ENCODE measurements around the gene ACAP1.

ACAP1 gene, protein sequence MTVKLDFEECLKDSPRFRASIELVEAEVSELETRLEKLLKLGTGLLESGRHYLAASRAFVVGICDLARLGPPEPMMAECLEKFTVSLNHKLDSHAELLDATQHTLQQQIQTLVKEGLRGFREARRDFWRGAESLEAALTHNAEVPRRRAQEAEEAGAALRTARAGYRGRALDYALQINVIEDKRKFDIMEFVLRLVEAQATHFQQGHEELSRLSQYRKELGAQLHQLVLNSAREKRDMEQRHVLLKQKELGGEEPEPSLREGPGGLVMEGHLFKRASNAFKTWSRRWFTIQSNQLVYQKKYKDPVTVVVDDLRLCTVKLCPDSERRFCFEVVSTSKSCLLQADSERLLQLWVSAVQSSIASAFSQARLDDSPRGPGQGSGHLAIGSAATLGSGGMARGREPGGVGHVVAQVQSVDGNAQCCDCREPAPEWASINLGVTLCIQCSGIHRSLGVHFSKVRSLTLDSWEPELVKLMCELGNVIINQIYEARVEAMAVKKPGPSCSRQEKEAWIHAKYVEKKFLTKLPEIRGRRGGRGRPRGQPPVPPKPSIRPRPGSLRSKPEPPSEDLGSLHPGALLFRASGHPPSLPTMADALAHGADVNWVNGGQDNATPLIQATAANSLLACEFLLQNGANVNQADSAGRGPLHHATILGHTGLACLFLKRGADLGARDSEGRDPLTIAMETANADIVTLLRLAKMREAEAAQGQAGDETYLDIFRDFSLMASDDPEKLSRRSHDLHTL

DNA sequence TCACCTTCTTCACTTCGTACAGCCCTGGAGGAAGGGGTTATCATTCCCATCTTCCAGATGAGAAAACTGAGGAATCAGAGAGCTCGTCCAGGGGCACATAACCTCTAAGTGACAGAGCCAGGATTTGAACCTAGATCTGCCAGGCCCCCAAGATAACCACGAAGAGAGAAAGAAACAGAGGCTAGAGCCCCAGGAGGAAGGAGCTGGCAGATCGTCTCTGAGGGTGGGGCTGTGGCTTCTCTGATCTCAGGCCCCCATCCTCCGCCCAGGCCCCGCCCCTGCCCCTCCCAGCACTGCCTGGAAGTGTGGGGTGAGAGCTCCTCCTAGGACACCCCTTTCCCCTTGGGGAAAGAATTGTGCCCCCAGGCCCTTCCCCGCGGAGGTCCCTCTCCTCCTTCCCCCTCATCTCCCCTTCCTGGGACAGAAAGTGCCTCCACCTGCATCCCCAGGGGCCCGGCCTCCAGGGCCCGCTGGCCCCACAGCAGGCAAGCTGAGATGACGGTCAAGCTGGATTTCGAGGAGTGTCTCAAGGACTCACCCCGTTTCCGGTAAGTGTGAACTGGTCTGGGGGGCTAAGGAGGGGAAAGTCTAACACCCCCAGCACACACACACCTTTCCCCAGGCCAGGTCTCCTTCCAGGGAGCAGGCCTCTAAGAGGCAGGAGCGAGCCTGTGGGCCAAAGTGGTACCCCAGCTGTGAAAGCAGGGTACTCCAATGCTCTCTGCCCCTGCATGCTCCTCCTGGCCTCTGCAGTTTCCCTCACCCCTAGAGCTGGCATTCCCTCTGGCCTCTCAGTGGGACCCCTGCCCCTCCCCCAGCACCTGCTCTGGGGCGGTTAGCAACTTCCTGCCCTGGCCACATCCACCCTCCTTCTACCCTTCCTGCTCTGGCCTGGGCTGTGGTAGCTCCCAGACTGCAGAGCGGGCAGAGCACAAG is at the start of gene ACAP1:
Gene ACAP1 (plus strand): TSS at position 290 of the 936 bp plus-strand sequence. CDS start 206 bp downstream, at position 496.
- DNase-seq: peak; percentile 82

DNA sequence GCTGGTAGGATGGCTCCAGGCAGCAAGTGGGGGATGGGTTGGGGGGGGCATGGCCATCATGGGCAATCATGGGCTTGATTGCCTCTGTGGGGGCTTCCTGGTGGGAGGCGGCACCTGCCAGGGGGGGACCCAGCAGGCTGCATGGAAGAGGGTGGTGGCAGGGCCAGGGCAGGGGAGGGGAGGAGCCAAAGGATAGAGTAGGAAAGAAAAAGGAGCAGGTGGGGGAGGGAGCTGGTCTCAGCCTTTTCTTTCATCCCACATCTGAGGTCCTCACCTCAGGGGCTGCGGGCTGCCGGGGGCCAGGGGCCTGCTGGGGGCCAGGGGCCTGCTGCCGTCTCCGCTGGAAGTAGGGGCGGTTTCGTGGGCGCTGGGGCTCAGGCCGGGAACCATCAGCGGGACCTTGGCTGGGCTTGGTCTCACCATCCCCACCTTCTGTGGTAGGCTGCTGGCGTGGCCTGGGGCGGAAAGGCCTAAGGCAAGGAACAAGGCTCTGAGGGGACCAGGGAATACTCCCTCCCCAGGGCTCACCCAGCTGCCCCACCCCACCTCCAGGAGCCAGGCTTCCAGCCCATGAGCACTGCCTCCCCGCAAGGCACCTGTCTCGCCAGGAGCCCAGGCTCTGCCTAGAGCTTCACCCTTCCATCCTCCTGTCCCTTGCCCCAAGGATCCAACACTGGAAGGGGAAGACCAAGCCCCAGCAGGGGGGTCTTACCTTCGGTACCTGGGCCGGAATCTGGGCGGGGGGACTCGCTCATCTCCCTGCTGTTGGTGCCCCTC is 46.9 kb upstream of the ACAP1 start:
- DNase-seq: no peak

DNA sequence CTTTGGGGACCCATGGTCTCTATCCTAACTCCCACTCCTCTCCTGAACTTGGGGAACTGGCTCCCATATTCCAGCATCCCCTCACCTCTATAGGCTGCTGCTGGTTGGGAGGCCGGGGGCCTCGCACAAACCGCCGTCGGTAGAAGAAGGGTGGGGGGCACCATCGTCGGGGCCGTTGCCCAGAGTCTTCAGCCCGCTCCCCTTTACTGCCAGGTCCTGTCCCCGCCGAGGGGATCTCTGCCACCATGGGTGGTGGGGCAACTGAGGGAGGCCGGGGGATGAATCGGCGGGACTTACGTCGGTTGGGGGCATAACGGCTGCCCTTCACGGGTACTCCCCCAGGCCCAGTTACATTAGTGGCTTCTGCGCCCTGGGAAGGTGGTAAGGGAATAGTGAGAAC is 46.2 kb upstream of the ACAP1 start:
- DNase-seq: no peak

DNA sequence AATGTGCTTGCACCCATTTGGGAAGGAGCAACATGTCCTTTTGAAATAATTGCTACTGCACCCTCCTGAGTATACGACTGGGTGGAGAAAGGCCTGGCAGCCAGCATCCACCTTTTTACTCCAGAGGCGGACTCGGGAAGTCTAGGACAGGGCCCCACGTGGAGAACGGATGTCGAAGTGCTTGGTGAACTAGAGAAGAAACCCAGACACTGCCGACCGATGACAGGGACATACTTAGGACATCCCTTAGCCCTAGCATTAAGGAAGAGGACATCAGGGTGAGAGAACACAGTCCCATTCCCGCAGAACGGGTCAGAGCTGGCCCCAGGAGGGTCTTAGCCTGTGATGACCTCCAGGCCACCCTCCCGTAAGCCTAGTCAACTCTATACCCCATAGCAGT is 45.6 kb upstream of the ACAP1 start:
- DNase-seq: no peak

DNA sequence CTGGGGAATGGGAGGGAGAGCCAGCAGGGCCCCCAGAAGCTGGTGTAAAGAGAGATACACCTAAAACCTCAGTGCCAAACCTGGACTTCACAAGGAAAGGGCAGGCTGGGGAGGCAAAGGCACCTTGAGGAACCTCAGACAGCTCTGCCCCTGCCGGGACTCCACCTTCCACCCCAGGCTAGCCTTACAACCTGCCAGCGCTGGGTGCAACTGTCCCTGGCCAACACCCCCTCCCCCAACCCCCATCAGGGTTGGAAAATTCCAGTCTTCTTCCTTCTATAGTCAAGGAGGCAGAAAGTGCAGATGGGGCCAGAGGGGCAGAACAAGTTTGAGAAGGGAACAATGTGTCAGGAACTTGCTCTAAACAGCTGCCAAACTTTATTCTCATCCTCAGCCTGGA is 44.1 kb upstream of the ACAP1 start:
- DNase-seq: no peak

DNA sequence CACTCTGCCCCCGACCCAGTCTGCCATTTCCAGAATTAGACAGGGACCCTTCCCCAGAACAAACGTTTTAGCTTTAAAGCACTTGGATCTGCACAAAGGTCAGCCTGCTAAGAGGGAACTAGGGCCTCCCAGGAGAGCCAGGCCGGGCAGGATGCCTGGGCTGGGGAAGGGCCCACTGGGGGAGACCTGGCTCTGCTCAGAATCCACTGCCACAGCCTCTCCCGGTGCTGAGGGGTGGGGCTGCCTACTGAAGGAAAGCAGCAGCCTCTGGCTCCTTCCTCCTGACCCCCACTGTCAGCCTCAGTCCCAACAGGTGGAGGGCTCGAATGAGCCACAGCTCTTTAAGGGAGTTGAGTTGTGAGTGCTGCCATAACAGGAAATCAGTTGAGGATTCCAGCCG is 43.6 kb upstream of the ACAP1 start:
- DNase-seq: no peak

DNA sequence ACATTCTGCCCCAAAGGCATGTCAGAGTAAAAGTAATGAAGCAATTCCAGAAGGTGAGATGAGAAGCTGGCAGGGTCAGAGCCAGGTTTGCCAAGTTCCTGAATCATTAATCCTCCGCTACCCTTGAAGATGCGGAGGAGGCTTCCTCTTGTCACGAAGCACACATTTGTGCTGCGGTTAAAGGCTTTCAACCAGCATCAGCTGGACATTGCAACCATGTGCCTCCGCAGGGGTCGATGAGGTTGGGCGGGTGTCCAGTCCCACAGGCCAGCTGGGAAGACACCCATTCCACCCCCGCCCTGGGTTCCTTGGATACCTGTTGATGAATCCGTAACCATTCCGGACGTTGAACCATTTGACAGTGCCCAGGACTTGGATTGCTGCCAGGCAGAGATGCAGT is 43.2 kb upstream of the ACAP1 start:
- no peak for DNase-seq

DNA sequence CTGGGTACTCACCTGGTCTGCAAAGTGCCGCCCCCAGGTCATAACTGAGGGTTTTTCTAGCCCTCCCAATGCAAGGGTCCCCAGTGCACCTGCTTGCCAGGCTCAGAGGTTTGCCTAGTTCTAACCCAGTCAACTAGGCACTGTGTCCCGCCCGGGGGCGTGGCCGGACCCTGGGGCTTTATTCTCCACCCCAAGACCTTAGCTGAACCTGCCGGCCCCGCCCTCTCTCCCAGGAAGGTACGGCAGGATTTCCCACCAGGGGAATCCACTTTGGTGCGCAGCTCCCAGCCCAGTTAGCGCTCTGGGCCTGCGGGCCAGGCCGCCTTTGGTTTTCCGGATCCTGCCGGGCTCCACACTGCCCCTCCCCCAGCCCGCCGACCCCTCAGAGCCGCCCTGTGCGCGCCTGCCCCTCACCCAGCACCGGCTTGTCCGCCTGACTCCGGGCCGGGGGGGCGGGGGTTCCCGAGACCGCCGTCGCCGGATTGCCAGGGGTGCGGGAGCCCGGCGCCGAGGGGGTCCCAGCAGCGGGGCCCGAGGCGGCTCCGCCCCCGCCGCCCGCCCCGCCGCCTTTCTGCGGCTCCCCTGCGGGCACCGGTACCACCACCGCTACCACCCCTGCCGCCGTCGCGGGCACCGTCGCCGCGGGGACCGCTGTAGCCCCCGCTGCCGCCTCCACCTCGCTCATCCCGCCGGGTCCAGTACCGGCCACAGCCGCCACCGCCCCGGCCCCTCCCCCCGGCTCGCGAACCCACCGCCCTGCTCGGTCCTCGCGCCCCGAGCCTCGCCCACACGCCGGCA is 42.3 kb upstream of the ACAP1 start:
- DNase-seq: no peak

DNA sequence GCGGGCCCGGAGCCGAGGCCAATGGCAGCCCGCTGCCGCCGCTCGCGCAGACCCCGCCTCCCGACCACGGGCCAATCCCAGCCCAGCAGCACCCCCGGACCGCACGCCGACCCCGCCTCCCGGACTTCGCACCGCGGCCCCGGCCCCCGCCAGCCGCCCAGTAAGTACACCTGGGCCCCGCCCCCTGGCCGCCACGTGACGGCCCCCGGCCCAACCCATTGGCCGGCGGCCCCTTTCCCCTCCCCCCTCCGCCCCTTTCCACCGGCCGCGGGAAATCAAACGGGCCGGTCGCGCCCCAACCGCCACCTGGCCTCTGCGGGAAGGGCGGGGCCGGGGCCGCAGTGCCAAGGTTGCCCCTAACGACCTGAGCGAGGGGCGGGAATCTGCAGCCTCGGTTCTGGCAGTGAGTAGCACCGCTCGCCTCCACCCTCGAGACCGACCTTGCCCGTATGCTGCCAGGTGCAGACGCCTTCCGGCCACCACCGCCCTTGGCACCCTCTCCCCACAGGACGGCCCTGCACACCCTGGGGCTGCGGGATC is 41.6 kb upstream of the ACAP1 start, which contains the start of gene YBX2:
Gene YBX2 (minus strand): TSS at position 26 of the 540 bp plus-strand sequence. CDS start 139 bp downstream, outside the sequence.
- DNase-seq: peak; percentile 70 to 78

DNA sequence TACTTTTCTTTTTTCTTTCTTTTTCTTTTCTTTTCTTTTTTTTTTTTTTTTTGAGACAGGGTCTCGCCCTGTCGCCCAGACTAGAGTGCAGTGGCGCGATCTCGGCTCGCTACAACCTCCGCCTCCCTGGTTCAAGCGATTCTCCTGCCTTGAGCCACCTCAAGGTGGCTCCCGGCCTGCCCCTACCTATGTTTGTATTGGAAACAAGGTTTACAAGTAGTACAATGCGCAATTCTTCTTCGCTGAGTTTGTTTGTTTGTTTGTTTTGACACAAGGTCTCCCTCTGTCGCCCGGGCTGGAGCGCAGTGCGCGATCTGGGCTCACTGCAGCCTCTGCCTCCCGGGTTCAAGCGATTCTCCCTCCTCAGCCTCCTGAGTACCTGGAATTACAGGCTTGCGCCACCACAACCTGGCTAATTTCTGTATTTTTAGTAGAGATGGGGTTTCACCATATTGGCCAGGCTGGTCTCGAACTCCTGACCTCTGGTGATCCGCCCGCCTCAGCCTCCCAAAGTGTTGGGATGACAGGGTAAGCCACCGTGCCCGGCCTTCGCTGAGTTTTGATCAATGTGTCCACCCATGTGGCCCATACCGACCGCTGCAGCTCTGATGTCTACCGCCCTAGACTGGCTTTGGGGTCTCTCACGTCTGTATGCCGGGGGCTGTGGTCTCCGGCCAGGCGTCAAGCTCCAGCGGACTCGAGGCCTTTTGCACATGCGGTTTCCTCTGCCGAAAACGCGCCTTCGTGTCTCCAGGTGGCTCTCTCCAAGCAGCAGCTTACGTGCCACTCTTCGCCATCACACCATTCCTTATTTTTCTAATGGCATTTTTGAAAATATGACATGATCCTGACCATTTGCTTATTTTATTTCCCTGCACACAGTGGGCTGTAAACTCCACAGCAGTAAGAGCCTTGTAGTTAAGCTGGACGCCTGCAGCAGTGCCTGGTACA is 40.8 kb upstream of the ACAP1 start:
- DNase-seq: no peak

DNA sequence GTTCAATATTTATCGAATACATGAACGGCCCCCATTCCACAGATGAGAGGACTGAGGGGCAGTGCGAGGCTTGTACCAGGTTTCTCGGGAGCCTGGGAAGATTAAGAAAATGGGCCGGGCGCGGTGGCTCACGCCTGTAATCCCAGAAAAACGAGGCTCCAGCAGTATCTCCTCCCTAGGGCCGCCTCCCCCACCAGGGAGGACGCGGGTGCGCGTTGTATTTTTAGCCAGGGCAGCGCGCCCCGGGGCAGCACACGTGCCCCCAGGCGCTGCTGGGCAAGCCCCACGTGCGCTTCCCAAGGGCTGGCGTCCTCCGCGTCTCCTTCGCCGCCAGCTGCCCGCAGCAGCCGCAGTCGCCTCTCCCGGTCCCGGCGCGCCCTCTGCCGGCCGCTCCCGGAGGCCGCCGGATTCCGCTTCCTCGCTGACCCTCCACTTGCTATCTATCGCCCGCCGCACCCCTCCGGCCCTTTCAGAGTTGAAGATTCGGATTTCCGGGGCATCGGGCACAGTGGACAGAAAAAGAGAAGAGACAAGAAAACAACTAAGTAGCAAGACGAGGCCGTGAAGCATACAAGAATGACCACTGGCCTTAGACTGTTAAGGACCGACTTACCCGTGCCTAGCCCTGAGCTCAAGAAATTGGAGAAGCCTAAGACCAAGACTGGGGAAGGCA is 40.0 kb upstream of the ACAP1 start:
- peak; percentile 52 to 71 for DNase-seq

DNA sequence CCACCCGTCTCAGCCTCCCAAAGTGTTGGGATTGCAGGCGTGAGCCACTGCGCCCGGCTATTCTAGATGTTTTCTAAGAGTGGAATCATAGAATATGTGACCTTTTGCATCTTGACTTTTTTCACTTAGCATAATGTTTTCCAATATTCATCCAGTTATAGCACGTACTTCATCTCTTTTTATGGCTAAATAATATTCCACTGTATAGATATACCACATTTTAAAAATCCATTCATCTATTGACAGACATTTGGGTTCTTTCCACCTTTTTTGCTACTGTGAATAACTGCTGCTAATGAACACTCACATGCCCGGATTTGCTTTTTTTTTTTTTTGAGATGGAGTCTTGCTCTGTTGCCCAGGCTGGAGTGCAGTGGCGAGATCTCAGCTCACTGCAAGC is 32.1 kb upstream of the ACAP1 start:
- no peak for DNase-seq

DNA sequence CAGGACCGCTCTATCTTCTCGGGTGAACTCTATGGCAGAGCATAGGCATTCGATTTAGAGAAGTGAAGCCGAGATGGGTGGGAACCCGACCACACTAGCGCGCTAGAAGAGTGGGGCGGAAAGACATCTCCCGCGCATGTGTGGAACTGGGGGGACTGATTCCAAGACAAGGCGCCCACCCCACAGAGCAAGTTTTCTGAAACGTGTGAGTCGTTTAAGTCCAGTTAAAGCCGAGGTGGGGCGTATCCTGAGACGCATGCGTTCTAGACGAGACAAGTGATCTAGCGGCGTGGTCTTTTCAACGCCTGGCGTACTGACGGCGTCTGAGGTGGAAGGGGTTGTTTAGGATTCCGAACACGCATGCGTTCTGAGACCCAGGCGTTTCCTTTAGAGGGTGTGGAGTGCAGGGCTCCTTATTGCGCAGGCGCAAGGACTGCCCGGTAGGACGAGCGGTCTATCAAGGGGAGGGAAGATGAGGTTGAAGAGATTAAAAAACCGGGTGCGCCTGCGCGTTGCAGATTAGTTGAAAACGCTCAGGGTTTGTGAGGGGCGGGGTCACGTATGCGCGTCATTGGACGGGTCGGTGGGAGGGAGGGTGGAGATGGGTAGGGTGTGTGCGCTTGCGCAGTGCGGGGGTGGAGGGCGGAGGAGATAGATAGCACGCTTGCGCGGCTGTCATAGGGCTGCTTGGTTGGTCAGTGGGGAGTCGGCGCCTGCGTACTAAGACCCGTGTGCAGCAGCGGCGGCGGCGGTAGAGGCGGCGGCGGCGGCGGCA is 29.2 kb upstream of the ACAP1 start, which contains the start of gene EIF5A:
Gene EIF5A (plus strand): TSS at position 718 of the 775 bp plus-strand sequence. CDS start 2,008 bp downstream, outside the sequence.
- peak; percentile 100 for DNase-seq

DNA sequence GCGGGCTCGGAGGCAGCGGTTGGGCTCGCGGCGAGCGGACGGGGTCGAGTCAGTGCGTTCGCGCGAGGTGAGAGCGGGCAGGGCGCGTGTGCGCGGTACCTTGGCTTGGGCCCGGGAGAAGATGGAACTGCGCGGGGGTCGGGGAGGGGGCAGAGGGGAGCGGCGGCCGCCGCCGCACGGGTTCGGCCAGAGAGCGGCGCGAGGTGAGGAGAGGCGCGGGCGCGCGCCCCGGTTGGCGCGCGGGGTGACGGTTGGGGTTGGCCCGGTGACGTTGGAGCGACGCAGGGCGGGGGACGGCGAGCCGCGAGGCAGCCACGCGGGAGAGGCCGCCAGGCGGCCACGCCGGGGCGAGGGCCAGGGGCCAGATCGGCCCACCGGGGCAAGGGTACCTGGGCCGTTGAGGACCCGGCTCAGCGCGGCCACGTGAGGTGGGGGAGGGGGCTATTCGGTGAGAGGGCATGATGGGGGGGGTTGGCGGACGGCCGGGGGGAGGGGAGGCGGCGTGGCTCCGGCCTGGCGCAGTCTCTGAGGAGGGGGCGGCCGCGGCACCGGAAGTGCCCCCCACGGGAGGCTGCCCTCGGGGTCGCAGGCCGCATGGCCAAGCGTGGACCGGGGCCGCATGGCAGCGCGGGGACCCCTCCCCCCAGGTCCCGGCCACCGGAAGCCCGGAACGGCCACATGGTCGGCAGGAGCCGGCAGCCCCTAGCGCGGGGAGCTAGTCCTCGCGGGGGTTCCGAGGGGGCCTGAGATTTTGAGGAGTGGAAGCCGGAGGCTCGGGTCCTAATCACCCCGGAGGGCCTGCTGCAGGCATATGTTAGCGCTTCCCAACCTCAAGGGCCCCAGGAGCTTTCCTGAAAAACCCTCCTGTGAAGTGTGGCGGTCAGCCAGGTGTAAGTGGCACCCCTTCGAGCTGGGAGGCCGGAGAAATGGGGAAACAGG is 28.4 kb upstream of the ACAP1 start:
- peak; percentile 47 to 50 for DNase-seq

DNA sequence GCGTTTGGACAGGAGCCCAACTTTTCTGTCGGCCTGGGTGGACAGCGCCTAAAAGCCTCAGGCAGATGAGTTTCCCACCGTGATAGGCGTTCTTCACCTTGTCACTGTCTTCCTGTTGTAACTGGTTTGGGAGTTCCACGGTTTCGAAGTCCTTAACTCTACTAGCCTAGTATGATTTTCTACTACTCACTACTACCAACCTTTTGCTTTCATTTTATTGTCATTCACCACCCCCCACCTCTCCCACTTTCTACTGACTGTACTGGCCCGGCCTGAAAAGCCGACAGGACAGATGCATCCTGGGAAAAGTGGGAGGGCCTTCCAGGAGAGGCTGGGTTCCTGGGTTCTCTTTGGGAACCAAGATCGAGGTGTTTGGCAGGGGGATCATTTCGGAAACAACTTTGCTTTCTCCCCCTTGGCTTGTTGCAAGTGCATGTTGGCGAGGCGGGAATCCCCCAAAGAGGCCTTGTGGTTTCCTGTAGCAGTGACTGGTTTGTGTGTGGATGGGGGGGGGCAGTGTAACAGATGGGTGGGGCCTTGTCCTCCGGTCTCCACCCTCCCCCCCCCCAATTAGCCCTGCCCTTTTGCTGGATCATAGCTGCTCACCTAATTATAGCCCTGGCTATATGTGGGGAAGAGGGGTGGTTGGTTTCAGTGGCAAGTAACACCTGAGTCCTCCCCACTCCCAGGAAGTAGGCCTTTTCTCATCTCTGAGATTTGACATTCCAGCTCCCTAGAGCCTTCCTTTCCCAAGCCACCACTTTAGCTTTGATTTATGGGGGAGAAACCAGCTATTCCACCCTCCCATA is 27.5 kb upstream of the ACAP1 start:
- peak; percentile 68 to 91 for DNase-seq

DNA sequence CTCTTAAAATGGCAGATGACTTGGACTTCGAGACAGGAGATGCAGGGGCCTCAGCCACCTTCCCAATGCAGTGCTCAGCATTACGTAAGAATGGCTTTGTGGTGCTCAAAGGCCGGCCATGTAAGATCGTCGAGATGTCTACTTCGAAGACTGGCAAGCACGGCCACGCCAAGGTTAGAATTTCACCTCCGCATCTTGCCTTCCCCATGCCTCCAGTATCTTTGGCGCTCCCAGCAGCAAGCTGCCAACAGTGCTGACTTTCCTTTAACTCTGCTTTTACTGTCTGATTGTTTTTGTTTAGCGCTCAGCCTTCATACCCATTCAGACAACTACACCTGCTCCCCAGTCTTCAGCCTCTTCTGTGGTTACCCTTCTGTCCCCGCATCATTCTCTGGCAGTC is 26.7 kb upstream of the ACAP1 start:
- DNase-seq: no peak
